AG10803 (cell line): ENCODE data around the gene CAMK2N2.

Source experiments
- DNase-seq: peaks from one replicate; pipeline ENCODE4 v3.0.0; 2010; ENCODE audit warnings: low read depth
- H3K4me3 ChIP-seq: 2 replicates; pipeline ENCODE4 v1.5.1; 2011; ENCODE audit warnings: mild to moderate bottlenecking, low read length, control low read depth
- CTCF ChIP-seq: conservative IDR thresholded peaks from 2 replicates; pipeline ENCODE4 v1.5.1; 2011; ENCODE audit warnings: mild to moderate bottlenecking, low read length, control low read depth, inconsistent platforms

CAMK2N2 gene

DNA sequence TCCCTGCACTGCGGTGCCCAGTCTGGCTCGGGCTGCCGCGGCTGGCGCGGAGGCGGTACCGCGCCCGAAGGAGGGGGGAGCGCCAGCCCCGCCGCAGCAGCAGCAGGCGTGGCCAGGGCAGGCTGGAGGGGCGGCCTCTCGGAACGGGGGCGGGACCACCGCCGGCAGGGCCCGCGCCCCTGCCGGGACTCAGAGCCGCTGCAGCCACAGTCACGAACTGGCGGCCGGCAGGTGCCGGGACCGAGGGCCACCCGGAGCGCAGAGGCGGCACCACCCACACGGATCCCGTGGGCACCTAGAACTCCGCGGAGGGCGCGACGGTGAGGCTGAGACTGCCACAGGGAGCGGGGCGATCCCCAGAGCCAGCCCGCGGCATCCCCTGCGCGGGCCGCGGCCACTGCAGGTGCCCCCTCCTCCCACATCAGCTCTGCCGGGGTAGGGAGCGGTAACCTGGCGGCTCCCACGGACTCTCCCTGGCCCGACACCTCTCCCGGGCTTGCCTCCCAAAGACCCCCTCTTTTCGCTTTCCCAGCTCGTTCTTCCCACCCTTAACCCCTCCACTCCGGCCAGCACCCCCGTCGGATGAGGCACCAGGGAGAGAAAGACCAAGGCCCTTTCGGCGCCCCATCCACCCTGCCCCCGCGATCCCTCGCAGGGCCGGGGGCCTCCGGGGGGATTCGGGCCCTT lies 31.8 kb downstream of the CAMK2N2 start, which contains the start of gene VWA5B2:
Gene VWA5B2, plus strand, starts transcription at position 192 of the 687 bp plus-strand sequence. CDS start 944 bp downstream, outside the sequence.
- H3K4me3 ChIP-seq = peak within 1 kb of the TSS; percentile 34; the same call in 1 of the 2 replicates
- DNase-seq = peak; percentile 8
- no peak; the same call in 1 of the 2 replicates for TF ChIP-seq CTCF

DNA sequence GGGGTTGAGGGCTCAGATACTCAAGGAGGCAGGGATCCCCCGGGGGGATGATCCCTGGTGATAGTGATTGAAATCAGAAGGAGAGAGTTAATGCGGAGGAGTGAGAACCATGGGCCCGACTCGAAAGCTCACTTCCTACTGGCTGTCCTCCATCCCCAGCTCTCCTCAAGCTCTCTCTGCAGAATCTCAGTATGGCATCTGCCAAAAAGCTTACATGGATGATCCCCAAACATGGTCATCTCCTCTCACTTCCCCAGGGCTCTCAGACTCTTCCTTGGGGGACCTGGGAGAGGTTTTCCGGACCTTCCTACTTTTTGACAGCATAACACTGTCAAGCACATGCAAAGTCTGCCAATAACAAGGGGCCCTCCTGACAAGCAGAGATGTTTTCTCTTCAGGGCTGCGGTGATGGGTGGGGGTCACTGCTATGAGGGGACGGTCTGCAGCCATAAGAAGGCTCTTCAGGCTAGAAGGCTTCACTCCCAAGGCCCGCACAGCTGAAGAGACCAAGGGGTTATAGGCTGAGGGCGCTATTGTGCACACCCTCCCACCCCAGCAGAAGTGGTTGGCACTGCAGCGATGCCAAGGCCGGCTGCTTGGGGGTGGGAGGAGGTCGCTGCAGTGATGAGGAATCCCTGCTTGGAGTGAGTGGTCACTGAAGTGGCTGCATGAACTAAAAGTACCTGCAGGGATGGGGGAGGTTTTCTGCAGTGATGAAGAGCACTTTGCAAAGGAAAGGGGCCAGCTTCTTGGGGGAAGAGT lies 32.8 kb downstream of the CAMK2N2 start:
- no peak for TF ChIP-seq CTCF
- no peak for DNase-seq
- no peak overlapping the region for H3K4me3 ChIP-seq

- no peak for DNase-seq
- TF ChIP-seq CTCF = peak; percentile 75
These were observed 33.8 kb downstream of the CAMK2N2 start for GRCh38 chr3:184227481-184227935.

GRCh38 chr3:184223946-184224345 lies 37.4 kb downstream of the CAMK2N2 start:
- TF ChIP-seq CTCF = no peak
- DNase-seq = no peak
- H3K4me3 ChIP-seq = no peak overlapping the region

More at GRCh38 chr3:184227481-184227935, 33.8 kb downstream of the CAMK2N2 start:
- no peak overlapping the region for H3K4me3 ChIP-seq

DNA sequence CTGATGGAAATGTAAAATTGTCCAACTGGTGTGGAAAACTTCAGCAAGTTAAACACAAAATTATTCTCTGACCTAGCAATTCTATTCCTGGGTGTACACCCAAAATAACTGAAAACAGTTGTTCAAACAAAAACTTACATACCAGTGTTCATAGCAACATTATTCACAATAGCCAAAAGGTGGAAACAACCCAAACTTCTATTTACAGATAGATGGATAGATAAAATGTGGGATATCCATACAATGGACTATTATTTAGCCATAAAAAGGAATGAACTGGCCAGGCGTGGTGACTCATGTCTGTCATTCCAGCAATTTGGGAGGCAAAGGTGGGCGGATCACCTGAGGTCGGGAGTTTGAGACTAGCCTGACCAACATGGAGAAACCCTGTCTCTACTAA lies 38.8 kb downstream of the CAMK2N2 start:
- no peak for TF ChIP-seq CTCF
- DNase-seq = peak; percentile 3
- H3K4me3 ChIP-seq = no peak overlapping the region

DNA sequence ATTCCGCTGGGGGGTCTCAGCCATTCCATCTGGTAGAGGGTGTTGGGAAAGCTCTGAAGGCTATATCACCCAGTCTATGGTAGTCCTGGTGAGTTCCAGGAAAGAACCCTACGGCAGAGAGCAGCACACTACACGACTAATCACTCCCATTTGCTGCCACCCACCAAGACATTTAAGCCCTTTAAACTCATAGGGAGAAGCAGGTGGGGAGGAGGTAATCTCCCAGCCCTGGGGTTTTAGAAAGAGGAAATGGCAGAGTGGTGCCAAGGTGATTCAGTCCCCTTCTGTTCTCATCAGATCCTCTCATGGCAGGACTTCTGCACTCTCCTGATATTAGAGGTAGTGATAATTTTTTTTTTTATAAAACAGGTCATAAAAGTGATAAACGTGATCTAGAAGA lies 42.5 kb downstream of the CAMK2N2 start:
- no peak overlapping the region for H3K4me3 ChIP-seq
- TF ChIP-seq CTCF = no peak
- DNase-seq = no peak

DNA sequence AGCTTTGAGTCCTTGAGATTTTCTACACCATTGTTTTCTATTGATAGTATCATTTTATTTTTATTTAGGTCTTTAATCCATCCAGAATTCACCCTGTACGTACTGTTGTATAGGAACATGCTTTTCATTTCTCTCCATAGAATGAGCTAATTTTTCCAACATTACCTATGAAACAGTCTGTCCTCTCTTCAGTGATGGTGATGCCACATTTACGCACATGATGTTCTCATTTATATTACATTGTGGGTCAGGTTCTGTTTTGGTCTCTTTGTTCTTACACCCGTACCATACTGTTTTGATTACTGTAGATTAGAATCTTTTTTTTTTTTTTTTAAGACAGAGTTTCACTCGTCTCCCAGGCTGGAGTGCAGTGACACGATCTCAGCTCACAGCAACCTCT lies 49.6 kb downstream of the CAMK2N2 start:
- no peak for TF ChIP-seq CTCF
- no peak overlapping the region for H3K4me3 ChIP-seq
- no peak for DNase-seq
